SK-N-SH (cell line): Measurements from ENCODE around the gene ME3. TPM values are rescaled to one million over a fixed set of nuclear protein-coding genes. Genes with fewer than 3 reads are reported as not detected.

Experiments used
- CTCF ChIA-PET: fragments of 300-600, 350-600 bp; formaldehyde crosslinking; extraction: SDS; loops from one replicate; lab custom pipeline; 2021; lab: Yijun Ruan, JAX
- POLR2A ChIA-PET: fragments of 350-600 bp; sonication (Branson Sonifier 250); formaldehyde crosslinking; extraction: SDS; loops from one replicate; lab custom pipeline; 2020; ENCODE audit warnings: antibody characterized with exemption, inconsistent platforms; lab: Yijun Ruan, JAX
- DNase-seq: peaks from one replicate; pipeline ENCODE4 v3.0.0; 2012
- H2AFZ ChIP-seq: fragments of 200-600 bp; sonication (generic); 2 replicates; pipeline ENCODE4 v1.8.1; 2016; ENCODE audit warnings: antibody characterized with exemption, mild to moderate bottlenecking, low read depth
- H3F3A ChIP-seq: fragments of 200-600 bp; sonication (generic); replicated peaks from 2 replicates; pipeline ENCODE3; 2016; ENCODE audit warnings: antibody characterized with exemption, mild to moderate bottlenecking; ENCODE audit not compliant: insufficient read depth
- H3K27ac ChIP-seq, 2 experiments: fragments of 200-500 bp in 1 of 2; fragments of 200-600 bp in 1 of 2; sonication (Bioruptor generic) in 1 of 2; sonication (generic), shearing (Covaris generic) in 1 of 2; 2 replicates each; pipeline versions ENCODE4 v1.5.1 to v1.6.1; 2014 to 2016; ENCODE audit warnings: low read depth in 2 of 2, inconsistent platforms in 1 of 2, low read length in 1 of 2, mild to moderate bottlenecking in 1 of 2, mixed read lengths in 1 of 2
- H3K27me3 ChIP-seq: fragments of 200-600 bp; sonication (generic), shearing (Covaris generic); 2 replicates; pipeline ENCODE4 v1.6.1; 2016; ENCODE audit warnings: mixed run types; ENCODE audit not compliant: insufficient read depth
- H3K36me3 ChIP-seq, 2 experiments: fragments of 200-500 bp in 1 of 2; fragments of 200-600 bp in 1 of 2; sonication (Bioruptor generic) in 1 of 2; sonication (generic) in 1 of 2; replicated peaks in 1 of 2; 2 replicates each; pipeline versions ENCODE3 to v1.5.1; 2014 to 2016; ENCODE audit warnings: low read length in 1 of 2, mild to moderate bottlenecking in 1 of 2; ENCODE audit not compliant: insufficient read depth in 2 of 2, control insufficient read depth in 1 of 2
- H3K4me1 ChIP-seq, 2 experiments: fragments of 200-500 bp in 1 of 2; fragments of 200-600 bp in 1 of 2; sonication (Bioruptor generic) in 1 of 2; sonication (generic), shearing (Covaris generic) in 1 of 2; 2 replicates each; pipeline versions ENCODE4 v1.5.1 to v1.6.1; 2014 to 2016; ENCODE audit warnings: low read depth in 1 of 2, low read length in 1 of 2, mixed run types in 1 of 2; ENCODE audit not compliant: insufficient read depth in 2 of 2, control insufficient read depth in 1 of 2
- H3K4me2 ChIP-seq: fragments of 200-600 bp; sonication (generic), shearing (Covaris generic); 2 replicates; pipeline ENCODE4 v1.6.1; 2017; ENCODE audit warnings: mixed run types
- H3K4me3 ChIP-seq, 2 experiments: fragments of 200-500 bp in 1 of 2; fragments of 200-600 bp in 1 of 2; sonication (Bioruptor generic) in 1 of 2; sonication (generic), shearing (Covaris generic) in 1 of 2; 2 replicates each; pipeline versions ENCODE4 v1.5.1 to v1.8.1; 2014 to 2016; ENCODE audit warnings: low read depth in 2 of 2, inconsistent platforms in 1 of 2, low read length in 1 of 2, mild to moderate bottlenecking in 1 of 2, mixed read lengths in 1 of 2, moderate library complexity in 1 of 2
- H3K79me2 ChIP-seq: fragments of 200-600 bp; sonication (generic); 2 replicates; pipeline ENCODE4 v1.8.1; 2017; ENCODE audit warnings: mild to moderate bottlenecking; ENCODE audit not compliant: insufficient read depth
- H3K9ac ChIP-seq: fragments of 200-600 bp; sonication (generic); 2 replicates; pipeline ENCODE4 v1.6.1; 2017; ENCODE audit warnings: mixed run types
- H3K9me2 ChIP-seq: fragments of 200-600 bp; sonication (generic); 2 replicates; pipeline ENCODE4 v1.6.1; 2017; ENCODE audit warnings: mixed run types
- H3K9me3 ChIP-seq: fragments of 200-600 bp; sonication (generic); 2 replicates; pipeline ENCODE4 v1.6.1; 2017; ENCODE audit warnings: mixed run types, mild to moderate bottlenecking, moderate library complexity
- H4K20me1 ChIP-seq: fragments of 200-600 bp; sonication (generic); 2 replicates; pipeline ENCODE4 v1.6.1; 2017; ENCODE audit warnings: mild to moderate bottlenecking, mixed run types; ENCODE audit not compliant: insufficient read depth
- CHD2 ChIP-seq: fragments of 150-350 bp; IDR thresholded peaks from 2 replicates; pipeline ENCODE4 v1.6.1; 2018; ENCODE audit warnings: low read length; ENCODE audit not compliant: partially characterized antibody
- CTCF ChIP-seq: fragments of 200-600 bp; sonication (generic); IDR thresholded peaks from 2 replicates; pipeline ENCODE4 v1.6.1; 2017; ENCODE audit warnings: antibody characterized with exemption, mild to moderate bottlenecking, moderate library complexity
- ELF1 ChIP-seq: IDR thresholded peaks from 2 replicates; pipeline ENCODE4 v1.4.0; 2012
- EP300 ChIP-seq, 2 experiments: IDR thresholded peaks; 2 replicates each; pipeline versions ENCODE4 v1.4.0 to v1.6.1; 2012; ENCODE audit warnings: borderline replicate concordance in 1 of 2, low read depth in 1 of 2, low read length in 1 of 2
- FOSL2 ChIP-seq: IDR thresholded peaks from 2 replicates; pipeline ENCODE4 v1.4.0; 2012; ENCODE audit warnings: low read depth, mild to moderate bottlenecking, moderate library complexity, borderline replicate concordance
- FOXJ3 ChIP-seq: sonication (generic); formaldehyde crosslinking; IDR thresholded peaks from 2 replicates; pipeline ENCODE4 v1.5.1; 2020; ENCODE audit warnings: mild to moderate bottlenecking, missing genetic modification reagents
- FOXM1 ChIP-seq: IDR thresholded peaks from 2 replicates; pipeline ENCODE4 v1.4.0; 2012; ENCODE audit warnings: low read depth, mild to moderate bottlenecking
- GABPA ChIP-seq: IDR thresholded peaks from 2 replicates; pipeline ENCODE4 v1.4.0; 2012; ENCODE audit warnings: low read depth, mild to moderate bottlenecking
- JUND ChIP-seq: IDR thresholded peaks from 2 replicates; pipeline ENCODE4 v1.4.0; 2012
- NFIC ChIP-seq: IDR thresholded peaks from 2 replicates; pipeline ENCODE4 v1.4.0; 2012; ENCODE audit warnings: borderline replicate concordance
- NRF1 ChIP-seq: IDR thresholded peaks from 2 replicates; pipeline ENCODE4 v1.6.1; 2012; ENCODE audit warnings: low read depth, mild to moderate bottlenecking, low read length
- RAD21 ChIP-seq: IDR thresholded peaks from 2 replicates; pipeline ENCODE4 v1.6.1; 2012; ENCODE audit warnings: mild to moderate bottlenecking, low read length
- RCOR1 ChIP-seq: fragments of 150-350 bp; IDR thresholded peaks from 2 replicates; pipeline ENCODE4 v1.6.1; 2017; ENCODE audit warnings: antibody characterized with exemption, low read length
- RFX5 ChIP-seq: IDR thresholded peaks from 2 replicates; pipeline ENCODE4 v1.6.1; 2012; ENCODE audit warnings: mild to moderate bottlenecking, improper control_type of control experiment, low read length
- RXRA ChIP-seq: IDR thresholded peaks from 2 replicates; pipeline ENCODE4 v1.4.0; 2012; ENCODE audit warnings: low read depth, mild to moderate bottlenecking, borderline replicate concordance
- SIN3A ChIP-seq: IDR thresholded peaks from 2 replicates; pipeline ENCODE4 v1.6.1; 2012; ENCODE audit warnings: low read depth, mild to moderate bottlenecking, low read length, moderate library complexity, borderline replicate concordance
- TAF1 ChIP-seq: IDR thresholded peaks from 2 replicates; pipeline ENCODE4 v1.6.1; 2012; ENCODE audit warnings: low read depth, mild to moderate bottlenecking, low read length, moderate library complexity, borderline replicate concordance
- TCF12 ChIP-seq: IDR thresholded peaks from 2 replicates; pipeline ENCODE4 v1.4.0; 2012
- TEAD4 ChIP-seq: IDR thresholded peaks from 2 replicates; pipeline ENCODE4 v1.4.0; 2012; ENCODE audit warnings: mild to moderate bottlenecking, borderline replicate concordance; ENCODE audit not compliant: insufficient read depth
- USF2 ChIP-seq: fragments of 150-350 bp; IDR thresholded peaks from 2 replicates; pipeline ENCODE4 v1.6.1; 2017; ENCODE audit warnings: antibody characterized with exemption, low read length, low read depth, borderline replicate concordance
- YY1 ChIP-seq: IDR thresholded peaks from 2 replicates; pipeline ENCODE4 v1.4.0; 2012; ENCODE audit warnings: low read depth, mild to moderate bottlenecking
- WGBS: methylation state at CpG from one replicate; pipeline ENCODE4 v1.1.6; 2017; ENCODE audit warnings: low lambda C conversion rate; 5-methylcytosine and 5-hydroxymethylcytosine counted together
- polyA plus RNA-seq, 3 experiments: library from polyadenylated mRNA; depleted of rRNA; stranded (reverse); fragments of >200 nt; gene quantifications; 2 replicates each; pipeline ENCODE4 v1.2.3, GENCODE V29; 2012

Gene ME3
- polyA plus RNA-seq, 1 of the 3 experiments (the other 2 are of a cell fraction): 22.0 TPM

- H3K9me2 ChIP-seq: no peaks in the 10 kb centered on the region
- 98% methylated on average over 3 of the region's 3 CpGs for WGBS
- peaks cover 0 to 11% of the 10 kb centered on the region in 2 experiments; a peak in 2 of 4 replicates for H3K4me1 ChIP-seq
- no peak overlapping the region for H3K4me3 ChIP-seq
- no peak overlapping the region for H3K27ac ChIP-seq
- H3K4me2 ChIP-seq: no peak overlapping the region
- H4K20me1 ChIP-seq: no peaks in the 10 kb centered on the region
- no peaks in the 10 kb centered on the region for H3K9me3 ChIP-seq
- DNase-seq: no peak
- peaks cover 0 to 4% of the 10 kb centered on the region in 2 experiments for H3K36me3 ChIP-seq
- no peak for TF ChIP-seq YY1
- no peak for TF ChIP-seq FOSL2
- TF ChIP-seq USF2: no peak
- TF ChIP-seq FOXJ3 (CRISPR knock-in tag): no peak
- TF ChIP-seq FOXM1: no peak
- TF ChIP-seq TAF1: no peak
- no peak for TF ChIP-seq JUND
- no peak for TF ChIP-seq ELF1
- no peak for TF ChIP-seq GABPA
- no peak for TF ChIP-seq RAD21
- no peak for TF ChIP-seq RXRA
- TF ChIP-seq NFIC: no peak
- no peak for TF ChIP-seq CTCF
- no peak for TF ChIP-seq TCF12
- no peak for TF ChIP-seq NRF1
- TF ChIP-seq RFX5: no peak
- TF ChIP-seq, all 33 proteins: peak for 0
- Histone ChIP-seq H3F3A (peaks cover 13% of the 10 kb centered on the region), H3K27me3 (no peaks in the 10 kb centered on the region), H3K9ac (no peak overlapping the region), H2AFZ (no peak overlapping the region), H3K79me2 (0 out of 2 replicates have a peak, but pooled peaks cover under 1% of the 10 kb centered on the region)
- CTCF ChIA-PET: no interaction called here
- POLR2A ChIA-PET: no interaction called here
Measured at GRCh38 chr11:86715611-86716010, 43.2 kb upstream of the ME3 start.

GRCh38 chr11:86713552-86713951, 41.1 kb upstream of the ME3 start:
- ChIA-PET POLR2A (no interaction called here), CTCF (no interaction called here)
- no peaks in the 10 kb centered on the region for H4K20me1 ChIP-seq
- no peak overlapping the region for H2AFZ ChIP-seq
- H3F3A ChIP-seq: no peaks in the 10 kb centered on the region
- no peak overlapping the region for H3K27ac ChIP-seq
- H3K9me2 ChIP-seq: no peaks in the 10 kb centered on the region
- H3K36me3 ChIP-seq: peaks cover 0 to 18% of the 10 kb centered on the region in 2 experiments
- DNase-seq: no peak
- no peaks in the 10 kb centered on the region; a peak in 1 of 4 replicates for H3K4me1 ChIP-seq
- TF ChIP-seq USF2: no peak
- TF ChIP-seq RCOR1: no peak
- no peak for TF ChIP-seq CHD2
- TF ChIP-seq NFIC: no peak
- TF ChIP-seq NRF1: no peak
- no peak for TF ChIP-seq SIN3A
- TF ChIP-seq TEAD4: no peak
- TF ChIP-seq GABPA: no peak
- TF ChIP-seq EP300 (IDR thresholded peaks at IDR 0.05; ENCODE audit: borderline replicate concordance in 1 of 2, low read depth in 1 of 2, low read length in 1 of 2): no peak
- H3K4me2 ChIP-seq: no peak overlapping the region
- WGBS: 96% methylated on average over 5 of the region's 5 CpGs
- no peak overlapping the region for H3K4me3 ChIP-seq
- no peaks in the 10 kb centered on the region for H3K79me2 ChIP-seq
- peaks cover 7% of the 10 kb centered on the region; the same call in 1 of the 2 replicates for H3K9me3 ChIP-seq
- no peak overlapping the region for H3K9ac ChIP-seq
- no peaks in the 10 kb centered on the region for H3K27me3 ChIP-seq
